K562 (cell line): ENCODE data around the gene SLC37A4. TPM values are rescaled to one million over a fixed set of nuclear protein-coding genes. Genes with fewer than 3 reads are reported as not detected.

Experiments
- ATAC-seq: fragments of 200-7000 bp; cut with Tn5 transposase; 3 replicates; pipeline ENCODE4 v1.9.1; 2020; ENCODE audit warnings: moderate library complexity
- BruUV-seq: library from RNA; stranded (reverse); fragments of 400-500 nt; replicated peaks from 2 replicates; lab custom pipeline; 2021; lab: Mats Ljungman, UMichigan
- CTCF ChIA-PET: fragments of 300-600 bp; formaldehyde crosslinking; extraction: SDS; loops from one replicate; lab custom pipeline; 2021; ENCODE audit warnings: low intra/inter-chr PET ratio; lab: Yijun Ruan, JAX
- POLR2A ChIA-PET: fragments of 300-600, 350-650 bp; sonication (Branson Sonifier 250); formaldehyde crosslinking; extraction: SDS; loops from one replicate; lab custom pipeline; 2021; ENCODE audit warnings: antibody characterized with exemption, inconsistent platforms; lab: Yijun Ruan, JAX
- DNase-seq, 4 experiments: peaks; one replicate each; pipeline versions ENCODE4 v3.0.0 to v3.0.0-alpha.2; 2011 to 2018; ENCODE audit warnings: low spot score in 3 of 4, mixed read lengths in 3 of 4; ENCODE audit errors: extremely low read depth in 1 of 4
- FAIRE-seq: peaks from 2 replicates; lab custom pipeline; 2011; peaks lifted over from hg19 to GRCh38; lab: Jason Lieb, UNC
- H2AFZ ChIP-seq: 2 replicates; pipeline ENCODE4 v1.6.0; 2011; ENCODE audit warnings: low read depth, low read length, control low read depth, inconsistent platforms
- H3K27ac ChIP-seq: fragments of 200-600 bp; 3 replicates; pipeline ENCODE4 v1.8.0; 2011; ENCODE audit warnings: low read depth, mild to moderate bottlenecking, control low read depth, inconsistent platforms, low read length, moderate library complexity, mixed read lengths; ENCODE audit errors: extremely low read depth
- H3K27me3 ChIP-seq, 2 experiments: fragments of 300-600 bp in 1 of 2; 2 replicates in 1 of 2; 3 replicates in 1 of 2; pipeline versions ENCODE4 v1.6.0 to v1.8.0; 2011; ENCODE audit warnings: inconsistent platforms in 2 of 2, low read length in 2 of 2, mild to moderate bottlenecking in 1 of 2, mixed read lengths in 1 of 2, moderate library complexity in 1 of 2; ENCODE audit not compliant: control insufficient read depth in 2 of 2, insufficient read depth in 2 of 2
- H3K36me3 ChIP-seq: fragments of 300-600 bp; 3 replicates; pipeline ENCODE4 v1.8.0; 2011; ENCODE audit warnings: mild to moderate bottlenecking, low read length, inconsistent platforms; ENCODE audit not compliant: control insufficient read depth, insufficient read depth
- H3K4me1 ChIP-seq, 2 experiments: fragments of 200-600 bp in 1 of 2; replicated peaks in 1 of 2; 2 replicates in 1 of 2; 3 replicates in 1 of 2; pipeline versions ENCODE4 v1.5.1 to v1.8.0; 2011; ENCODE audit warnings: inconsistent platforms in 2 of 2, low read length in 2 of 2, mild to moderate bottlenecking in 1 of 2, mixed read lengths in 1 of 2, moderate library complexity in 1 of 2; ENCODE audit not compliant: control insufficient read depth in 2 of 2, insufficient read depth in 2 of 2
- H3K4me2 ChIP-seq: 2 replicates; pipeline ENCODE4 v1.6.1; 2011; ENCODE audit warnings: low read length, control low read depth, inconsistent platforms, mixed read lengths; ENCODE audit not compliant: insufficient read depth
- H3K4me3 ChIP-seq: fragments of 200-600 bp; sonication (generic), shearing (Covaris generic); 2 replicates; pipeline ENCODE4 v1.5.1; 2016; ENCODE audit warnings: control low read depth, inconsistent platforms
- H3K79me2 ChIP-seq: fragments of 200-600 bp; 3 replicates; pipeline ENCODE4 v1.8.0; 2011; ENCODE audit warnings: low read length, inconsistent platforms; ENCODE audit not compliant: control insufficient read depth, insufficient read depth
- H3K9ac ChIP-seq, 2 experiments: 2 replicates each; pipeline versions ENCODE4 v1.6.0 to v1.6.1; 2011; ENCODE audit warnings: low read depth in 2 of 2, low read length in 2 of 2, control low read depth in 1 of 2, inconsistent platforms in 1 of 2, mild to moderate bottlenecking in 1 of 2, mixed read lengths in 1 of 2; ENCODE audit not compliant: insufficient read depth in 1 of 2
- H3K9me1 ChIP-seq: one replicate; pipeline ENCODE4 v1.6.0; 2011; ENCODE audit warnings: inconsistent platforms, mild to moderate bottlenecking, low read length, moderate library complexity; ENCODE audit not compliant: control insufficient read depth, insufficient read depth
- H3K9me3 ChIP-seq: replicated peaks from 2 replicates; pipeline ENCODE4 v1.5.1; 2011; ENCODE audit warnings: low read depth, low read length, inconsistent platforms; ENCODE audit not compliant: control insufficient read depth, insufficient read depth
- H4K20me1 ChIP-seq: replicated peaks from 2 replicates; pipeline ENCODE4 v1.6.1; 2011; ENCODE audit warnings: low read length, inconsistent platforms, mixed read lengths; ENCODE audit not compliant: control insufficient read depth, insufficient read depth
- ATF4 ChIP-seq: fragments of 450-650 bp; formaldehyde crosslinking; IDR thresholded peaks from 2 replicates; pipeline ENCODE4 v1.4.0; 2022; ENCODE audit warnings: mild to moderate bottlenecking, moderate library complexity
- FOXM1 ChIP-seq, 2 experiments: fragments of 450-650 bp in 1 of 2; sonication (generic) in 1 of 2; formaldehyde crosslinking in 1 of 2; IDR thresholded peaks; 2 replicates each; pipeline versions ENCODE4 v1.6.1 to v1.9.0; 2017 to 2022; ENCODE audit warnings: low read depth in 2 of 2, mild to moderate bottlenecking in 2 of 2, missing genetic modification reagents in 1 of 2, moderate library complexity in 1 of 2
- KAT2B ChIP-seq: IDR thresholded peaks from one replicate; pipeline ENCODE4 v1.6.1; 2012; ENCODE audit warnings: low read depth, mild to moderate bottlenecking, control low read depth, inconsistent platforms, low read length, moderate library complexity
- MAFF ChIP-seq: IDR thresholded peaks from 2 replicates; pipeline ENCODE4 v1.6.1; 2012; ENCODE audit warnings: low read length, improper control_type of control experiment
- NFE2 ChIP-seq: IDR thresholded peaks from 2 replicates; pipeline ENCODE4 v1.6.1; 2014; ENCODE audit warnings: antibody characterized with exemption, low read depth
- NFRKB ChIP-seq: fragments of 450-650 bp; IDR thresholded peaks from 2 replicates; pipeline ENCODE4 v1.6.1; 2016; ENCODE audit warnings: low read depth
- POLR2AphosphoS5 ChIP-seq: IDR thresholded peaks from 2 replicates; pipeline ENCODE4 v1.6.1; 2011; ENCODE audit warnings: mild to moderate bottlenecking, low read depth, low read length, moderate library complexity; ENCODE audit not compliant: control insufficient read depth, insufficient read depth
- POLR2B ChIP-seq: fragments of 450-650 bp; IDR thresholded peaks from 2 replicates; pipeline ENCODE4 v1.6.1; 2018; ENCODE audit warnings: low read depth; ENCODE audit not compliant: partially characterized antibody
- POLR2G ChIP-seq: fragments of 200-400 bp; formaldehyde crosslinking; IDR thresholded peaks from 2 replicates; pipeline ENCODE4 v1.6.1; 2017; ENCODE audit warnings: low read depth, mild to moderate bottlenecking, antibody characterized with exemption, low read length, moderate library complexity
- RBFOX2 ChIP-seq: fragments of 200-400 bp; formaldehyde crosslinking; IDR thresholded peaks from 2 replicates; pipeline ENCODE4 v1.6.1; 2017; ENCODE audit warnings: low read depth, mild to moderate bottlenecking, low read length, moderate library complexity
- RBM17 ChIP-seq: fragments of 200-400 bp; formaldehyde crosslinking; IDR thresholded peaks from 2 replicates; pipeline ENCODE4 v1.6.1; 2017; ENCODE audit warnings: low read depth, mild to moderate bottlenecking, low read length, borderline replicate concordance
- TAL1 ChIP-seq: fragments of 450-650 bp; IDR thresholded peaks from 2 replicates; pipeline ENCODE4 v1.6.1; 2016; ENCODE audit warnings: mild to moderate bottlenecking
- ZNF165 ChIP-seq: fragments of 250-450 bp; sonication (Bioruptor Pico); IDR thresholded peaks from 2 replicates; pipeline ENCODE4 v1.4.0; 2020; ENCODE audit warnings: borderline replicate concordance
- WGBS: fragments of 100-300 bp; shearing (Covaris generic); methylation state at CpG from one replicate; pipeline ENCODE4 v1.1.6; 2016; ENCODE audit warnings: low coverage, mixed read lengths; ENCODE audit not compliant: insufficient coverage; ENCODE audit errors: missing lambda C conversion rate; 5-methylcytosine and 5-hydroxymethylcytosine counted together
- in situ Hi-C: fragments of 300-500 bp; cut with MboI; formaldehyde crosslinking; loops from 4 replicates; pipeline ENCODE4 v1.15.0; 2018; ENCODE audit warnings: inconsistent platforms, mixed read lengths
- intact Hi-C: fragments of 100-400 bp; cut with micrococcal nuclease; formaldehyde crosslinking; loops from 2 replicates; pipeline ENCODE4 v1.14.2; 2022
- polyA plus RNA-seq, 8 experiments: library from polyadenylated mRNA; depleted of rRNA in 4 of 8; stranded (reverse) in 5 of 8; unstranded in 3 of 8; fragments of >200 nt; fragmentation: Nextera tagmentation in 2 of 8; fragmentation: Illumina TruSeq in 1 of 8; extraction: Ambion mirVana in 2 of 8; extraction: Trizol in 1 of 8; gene quantifications; 2 replicates each; pipeline versions ENCODE4 v1.2.1 to v1.2.3, GENCODE V29; 2011 to 2014; ENCODE audit warnings: inconsistent platforms in 1 of 8, missing spikeins in 1 of 8
- total RNA-seq, 7 experiments: library from RNA; depleted of rRNA in 6 of 7; stranded (reverse); fragments of >200 nt in 6 of 7; fragmentation: Illumina TruSeq in 2 of 7; extraction: Trizol in 2 of 7; gene quantifications; 2 replicates each; pipeline versions ENCODE4 v1.2.1 to v1.2.3, GENCODE V29; 2011 to 2021; ENCODE audit warnings: low replicate concordance in 1 of 7
- TF ChIP-seq, protein P1 (sequence below): IDR thresholded peaks from 3 replicates; pipeline ENCODE4 v1.6.1; 2011; ENCODE audit warnings: borderline replicate concordance, mild to moderate bottlenecking; ENCODE audit not compliant: insufficient read length, insufficient read depth
- TF ChIP-seq, protein P2 (sequence below): fragments of 450-650 bp; IDR thresholded peaks from 2 replicates; pipeline ENCODE4 v1.6.1; 2017; ENCODE audit warnings: antibody characterized with exemption, mild to moderate bottlenecking

Gene SLC37A4
- total and polyA plus RNA-seq, 9 of the 15 experiments (the other 6 are each of a cell fraction or from before 2014, with no cell fraction given), result 24.7 to 73.9 (median 40.7) TPM

- H3K4me1 ChIP-seq, result peaks cover 8 to 15% of the 10 kb centered on the region in 2 experiments; a peak in 3 of 5 replicates
- DNase-seq, result peak in 1 of 4 experiments; percentile 5
- peak overlapping the region in 1 of 2 experiments; percentile 41; a peak in 1 of 4 replicates for H3K9ac ChIP-seq
- no peak overlapping the region for H2AFZ ChIP-seq
- 87% methylated on average over 17 of the region's 17 CpGs for WGBS
- no peak overlapping the region for H3K4me2 ChIP-seq
- ATAC-seq, result no peak
- no peak for FAIRE-seq
- peaks cover 27% of the 10 kb centered on the region for H3K79me2 ChIP-seq
- H3K36me3 ChIP-seq, result peaks cover 92% of the 10 kb centered on the region
- H3K4me3 ChIP-seq, result no peak overlapping the region
- no peaks in the 10 kb centered on the region for H3K9me3 ChIP-seq
- H4K20me1 ChIP-seq, result no peaks in the 10 kb centered on the region
- H3K27me3 ChIP-seq, result no peaks in the 10 kb centered on the region
- in situ Hi-C loops, result no loop called here
- CTCF ChIA-PET, result no interaction called here
- no peak overlapping the region for H3K27ac ChIP-seq
- H3K9me1 ChIP-seq, result peaks cover 3% of the 10 kb centered on the region
- intact Hi-C loops, result no loop called here
- POLR2A ChIA-PET, result interaction anchor here (0.6 to 8.8 kb wide), 6 partner anchors 7 to 58 kb away, joined by 3 to 132 read pairs (median 4); no protein-coding TSS in a partner anchor
- TSS peak; percentile 4 for BruUV-seq
- TF ChIP-seq KAT2B (no peak), NFRKB (no peak), MAFF (no peak), POLR2AphosphoS5 (no peak), NFE2 (no peak), FOXM1 (IDR thresholded peaks at IDR 0.05; ENCODE audit: low read depth) (no peak), FOXM1 (CRISPR knock-in tag; IDR thresholded peaks at IDR 0.05; ENCODE audit: low read depth) (no peak), RBFOX2 (peak; percentile 67), POLR2B (peak; percentile 37), ZNF165 (CRISPR knock-in tag) (no peak), ATF4 (CRISPR knock-in tag) (no peak), POLR2G (peak; percentile 51; the same call in 1 of the 2 replicates), TAL1 (no peak), RBM17 (no peak)
- TF ChIP-seq, protein P1, sequence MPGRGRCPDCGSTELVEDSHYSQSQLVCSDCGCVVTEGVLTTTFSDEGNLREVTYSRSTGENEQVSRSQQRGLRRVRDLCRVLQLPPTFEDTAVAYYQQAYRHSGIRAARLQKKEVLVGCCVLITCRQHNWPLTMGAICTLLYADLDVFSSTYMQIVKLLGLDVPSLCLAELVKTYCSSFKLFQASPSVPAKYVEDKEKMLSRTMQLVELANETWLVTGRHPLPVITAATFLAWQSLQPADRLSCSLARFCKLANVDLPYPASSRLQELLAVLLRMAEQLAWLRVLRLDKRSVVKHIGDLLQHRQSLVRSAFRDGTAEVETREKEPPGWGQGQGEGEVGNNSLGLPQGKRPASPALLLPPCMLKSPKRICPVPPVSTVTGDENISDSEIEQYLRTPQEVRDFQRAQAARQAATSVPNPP, result no peak
- TF ChIP-seq, protein P2, sequence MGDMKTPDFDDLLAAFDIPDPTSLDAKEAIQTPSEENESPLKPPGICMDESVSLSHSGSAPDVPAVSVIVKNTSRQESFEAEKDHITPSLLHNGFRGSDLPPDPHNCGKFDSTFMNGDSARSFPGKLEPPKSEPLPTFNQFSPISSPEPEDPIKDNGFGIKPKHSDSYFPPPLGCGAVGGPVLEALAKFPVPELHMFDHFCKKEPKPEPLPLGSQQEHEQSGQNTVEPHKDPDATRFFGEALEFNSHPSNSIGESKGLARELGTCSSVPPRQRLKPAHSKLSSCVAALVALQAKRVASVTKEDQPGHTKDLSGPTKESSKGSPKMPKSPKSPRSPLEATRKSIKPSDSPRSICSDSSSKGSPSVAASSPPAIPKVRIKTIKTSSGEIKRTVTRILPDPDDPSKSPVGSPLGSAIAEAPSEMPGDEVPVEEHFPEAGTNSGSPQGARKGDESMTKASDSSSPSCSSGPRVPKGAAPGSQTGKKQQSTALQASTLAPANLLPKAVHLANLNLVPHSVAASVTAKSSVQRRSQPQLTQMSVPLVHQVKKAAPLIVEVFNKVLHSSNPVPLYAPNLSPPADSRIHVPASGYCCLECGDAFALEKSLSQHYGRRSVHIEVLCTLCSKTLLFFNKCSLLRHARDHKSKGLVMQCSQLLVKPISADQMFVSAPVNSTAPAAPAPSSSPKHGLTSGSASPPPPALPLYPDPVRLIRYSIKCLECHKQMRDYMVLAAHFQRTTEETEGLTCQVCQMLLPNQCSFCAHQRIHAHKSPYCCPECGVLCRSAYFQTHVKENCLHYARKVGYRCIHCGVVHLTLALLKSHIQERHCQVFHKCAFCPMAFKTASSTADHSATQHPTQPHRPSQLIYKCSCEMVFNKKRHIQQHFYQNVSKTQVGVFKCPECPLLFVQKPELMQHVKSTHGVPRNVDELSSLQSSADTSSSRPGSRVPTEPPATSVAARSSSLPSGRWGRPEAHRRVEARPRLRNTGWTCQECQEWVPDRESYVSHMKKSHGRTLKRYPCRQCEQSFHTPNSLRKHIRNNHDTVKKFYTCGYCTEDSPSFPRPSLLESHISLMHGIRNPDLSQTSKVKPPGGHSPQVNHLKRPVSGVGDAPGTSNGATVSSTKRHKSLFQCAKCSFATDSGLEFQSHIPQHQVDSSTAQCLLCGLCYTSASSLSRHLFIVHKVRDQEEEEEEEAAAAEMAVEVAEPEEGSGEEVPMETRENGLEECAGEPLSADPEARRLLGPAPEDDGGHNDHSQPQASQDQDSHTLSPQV, result no peak
These were observed 20.9 kb upstream of the SLC37A4 start for GRCh38 chr11:119051440-119052162.
